IPS-18a (cell line): ENCODE measurements around the gene ABCA9.
"Not testable (repeated sequence)": the region's sequence is repeated elsewhere in the genome, so short reads cannot be mapped to it uniquely, and the experiment has no call there.

Experiments
- H3K27ac ChIP-seq: one replicate; pipeline ENCODE4 v1.5.1; 2013; ENCODE audit warnings: low read length
- H3K27me3 ChIP-seq: one replicate; pipeline ENCODE4 v1.6.1; 2013; ENCODE audit warnings: mild to moderate bottlenecking, low read length; ENCODE audit not compliant: control insufficient read depth, insufficient read depth
- H3K36me3 ChIP-seq: one replicate; pipeline ENCODE4 v1.6.1; 2013; ENCODE audit warnings: low read depth, low read length; ENCODE audit not compliant: control insufficient read depth
- H3K4me1 ChIP-seq: one replicate; pipeline ENCODE4 v1.6.1; 2013; ENCODE audit warnings: low read depth, low read length; ENCODE audit not compliant: control insufficient read depth
- H3K4me3 ChIP-seq: one replicate; pipeline ENCODE4 v1.5.1; 2013; ENCODE audit warnings: low read length
- H3K9ac ChIP-seq: one replicate; pipeline ENCODE4 v1.6.1; 2013; ENCODE audit warnings: mild to moderate bottlenecking, low read length, moderate library complexity
- H3K9me3 ChIP-seq: one replicate; pipeline ENCODE4 v1.6.1; 2013; ENCODE audit warnings: low read depth, low read length; ENCODE audit not compliant: control insufficient read depth

The ABCA9 gene

GRCh38 chr17:68943812-68944182 lies 116.9 kb downstream of the ABCA9 start:
- not testable (repeated sequence) for H3K27ac ChIP-seq

GRCh38 chr17:68943123-68943811 lies 117.5 kb downstream of the ABCA9 start:
- no peaks in the 10 kb centered on the region for H3K36me3 ChIP-seq
- no peaks in the 10 kb centered on the region for H3K9me3 ChIP-seq
- H3K9ac ChIP-seq: no peak overlapping the region
- H3K4me3 ChIP-seq: no peak overlapping the region
- H3K4me1 ChIP-seq: no peaks in the 10 kb centered on the region
- H3K27ac ChIP-seq: no peak overlapping the region
- H3K27me3 ChIP-seq: no peaks in the 10 kb centered on the region

More at GRCh38 chr17:68943812-68944182, 116.9 kb downstream of the ABCA9 start:
- H3K27me3 ChIP-seq, H3K36me3 ChIP-seq, H3K9ac ChIP-seq, H3K4me3 ChIP-seq, H3K4me1 ChIP-seq, H3K9me3 ChIP-seq: not testable (repeated sequence)

- Histone ChIP-seq H3K27me3 (no peaks in the 10 kb centered on the region), H3K27ac (no peak overlapping the region), H3K9ac (no peak overlapping the region), H3K4me1 (no peaks in the 10 kb centered on the region), H3K4me3 (no peak overlapping the region), H3K9me3 (no peaks in the 10 kb centered on the region), H3K36me3 (no peaks in the 10 kb centered on the region)
These were observed 118.3 kb downstream of the ABCA9 start for GRCh38 chr17:68942389-68942788.

- no peaks in the 10 kb centered on the region for H3K36me3 ChIP-seq
These were observed 119.0 kb downstream of the ABCA9 start for GRCh38 chr17:68941761-68942160.

GRCh38 chr17:68939195-68939594 lies 121.5 kb downstream of the ABCA9 start:
- Histone ChIP-seq H3K9ac (no peak overlapping the region), H3K9me3 (no peaks in the 10 kb centered on the region), H3K27me3 (no peaks in the 10 kb centered on the region), H3K4me3 (no peak overlapping the region), H3K36me3 (no peaks in the 10 kb centered on the region), H3K4me1 (no peaks in the 10 kb centered on the region), H3K27ac (no peak overlapping the region)

More at GRCh38 chr17:68941761-68942160, 119.0 kb downstream of the ABCA9 start:
- Histone ChIP-seq H3K9me3 (no peaks in the 10 kb centered on the region), H3K4me3 (no peak overlapping the region), H3K9ac (no peak overlapping the region), H3K4me1 (no peaks in the 10 kb centered on the region), H3K27ac (no peak overlapping the region), H3K27me3 (no peaks in the 10 kb centered on the region)

GRCh38 chr17:68937890-68938514 lies 122.7 kb downstream of the ABCA9 start:
- Histone ChIP-seq H3K9me3 (no peaks in the 10 kb centered on the region), H3K27me3 (no peaks in the 10 kb centered on the region), H3K27ac (no peak overlapping the region), H3K9ac (no peak overlapping the region), H3K4me1 (no peaks in the 10 kb centered on the region), H3K36me3 (no peaks in the 10 kb centered on the region), H3K4me3 (no peak overlapping the region)

GRCh38 chr17:68927516-68927915 lies 133.2 kb downstream of the ABCA9 start:
- no peaks in the 10 kb centered on the region for H3K9me3 ChIP-seq
- H3K9ac ChIP-seq: no peak overlapping the region
- no peaks in the 10 kb centered on the region for H3K36me3 ChIP-seq
- no peaks in the 10 kb centered on the region for H3K4me1 ChIP-seq
- H3K4me3 ChIP-seq: no peak overlapping the region
- no peaks in the 10 kb centered on the region for H3K27me3 ChIP-seq
- no peak overlapping the region for H3K27ac ChIP-seq

- Histone ChIP-seq H3K4me3 (no peak overlapping the region), H3K27ac (no peak overlapping the region), H3K9me3 (no peaks in the 10 kb centered on the region), H3K9ac (no peak overlapping the region), H3K27me3 (no peaks in the 10 kb centered on the region), H3K4me1 (no peaks in the 10 kb centered on the region), H3K36me3 (no peaks in the 10 kb centered on the region)
These were observed 135.7 kb downstream of the ABCA9 start for GRCh38 chr17:68924793-68925720.
